Endothelial cell of umbilical vein (primary cell): Measurements from ENCODE around the gene SV2C. TPM values are rescaled to one million over a fixed set of nuclear protein-coding genes. Genes with fewer than 3 reads are reported as not detected.

Experiments used
- BruUV-seq: library from RNA; stranded (reverse); fragments of 400-500 nt; replicated peaks from 2 replicates; lab custom pipeline; 2021; lab: Mats Ljungman, UMichigan
- CTCF ChIA-PET: fragments of 300-600, 350-600 bp; sonication (Branson Sonifier 250); formaldehyde crosslinking; loops from one replicate; lab custom pipeline; 2021; ENCODE audit warnings: antibody characterized with exemption, inconsistent platforms; lab: Charles Lee
- POLR2A ChIA-PET: fragments of 300-600, 350-600 bp; sonication (Branson Sonifier 250); formaldehyde crosslinking; loops from one replicate; lab custom pipeline; 2021; ENCODE audit warnings: antibody characterized with exemption, inconsistent platforms; lab: Charles Lee
- DNase-seq: peaks from one replicate; pipeline ENCODE4 v3.0.0-alpha.2; 2011; ENCODE audit warnings: low read depth, low spot score
- FAIRE-seq: peaks from 2 replicates; lab custom pipeline; 2011; peaks lifted over from hg19 to GRCh38; lab: Jason Lieb, UNC
- H2AFZ ChIP-seq: 2 replicates; pipeline ENCODE4 v1.6.0; 2012; ENCODE audit warnings: low read depth, low read length, control low read depth, inconsistent platforms
- H3K27ac ChIP-seq: 2 replicates; pipeline ENCODE4 v1.5.1; 2011; ENCODE audit warnings: low read depth, mild to moderate bottlenecking, control low read depth, low read length, moderate library complexity; ENCODE audit not compliant: insufficient read depth
- H3K27me3 ChIP-seq, 2 experiments: 2 replicates each; pipeline versions ENCODE4 v1.6.0 to v1.6.1; 2011; ENCODE audit warnings: low read length in 2 of 2, mixed read lengths in 1 of 2; ENCODE audit not compliant: control insufficient read depth in 2 of 2, insufficient read depth in 2 of 2
- H3K36me3 ChIP-seq, 2 experiments: 2 replicates in 1 of 2; 3 replicates in 1 of 2; pipeline ENCODE4 v1.5.1; 2011; ENCODE audit warnings: low read length in 2 of 2, mild to moderate bottlenecking in 1 of 2, moderate library complexity in 1 of 2; ENCODE audit not compliant: control insufficient read depth in 2 of 2, insufficient read depth in 2 of 2; ENCODE audit errors: extremely low read depth in 1 of 2
- H3K4me1 ChIP-seq: 3 replicates; pipeline ENCODE4 v1.5.1; 2011; ENCODE audit warnings: mild to moderate bottlenecking, low read length; ENCODE audit not compliant: control insufficient read depth, insufficient read depth; ENCODE audit errors: extremely low read depth
- H3K4me2 ChIP-seq: 2 replicates; pipeline ENCODE4 v1.6.1; 2011; ENCODE audit warnings: low read length, control low read depth, mixed read lengths; ENCODE audit not compliant: insufficient read depth
- H3K4me3 ChIP-seq, 3 experiments: fragments of 200-600 bp in 1 of 3; sonication (generic), shearing (Covaris generic) in 1 of 3; replicated peaks in 1 of 3; 2 replicates each; pipeline ENCODE4 v1.5.1; 2011 to 2016; ENCODE audit warnings: control low read depth in 3 of 3, low read length in 3 of 3, mild to moderate bottlenecking in 2 of 3, inconsistent platforms in 1 of 3, low read depth in 1 of 3, moderate library complexity in 1 of 3; ENCODE audit not compliant: insufficient read depth in 1 of 3
- H3K79me2 ChIP-seq: 2 replicates; pipeline ENCODE4 v1.6.0; 2012; ENCODE audit warnings: low read length, inconsistent platforms; ENCODE audit not compliant: control insufficient read depth, insufficient read depth
- H3K9ac ChIP-seq: replicated peaks from 2 replicates; pipeline ENCODE3; 2011; ENCODE audit warnings: low read length, control low read depth; ENCODE audit not compliant: insufficient read depth; ENCODE audit errors: extremely low read depth
- H3K9me1 ChIP-seq: replicated peaks from 3 replicates; pipeline ENCODE4 v1.6.0; 2011; ENCODE audit warnings: mild to moderate bottlenecking, low read length; ENCODE audit not compliant: control insufficient read depth, insufficient read depth; ENCODE audit errors: extremely low read depth
- H3K9me3 ChIP-seq: replicated peaks from 2 replicates; pipeline ENCODE4 v1.5.1; 2012; ENCODE audit warnings: low read length, inconsistent platforms; ENCODE audit not compliant: control insufficient read depth, insufficient read depth
- H4K20me1 ChIP-seq: replicated peaks from 2 replicates; pipeline ENCODE3; 2011; ENCODE audit warnings: mild to moderate bottlenecking, low read length; ENCODE audit not compliant: control insufficient read depth, insufficient read depth; ENCODE audit errors: extremely low read depth
- CTCF ChIP-seq, 2 donors: IDR thresholded peaks; 1 replicate in 1 of 2; 2 replicates in 1 of 2; pipeline ENCODE4 v1.5.1; 2011; ENCODE audit warnings: low read length in 2 of 2, mild to moderate bottlenecking in 2 of 2, moderate library complexity in 2 of 2, control low read depth in 1 of 2, inconsistent platforms in 1 of 2, low read depth in 1 of 2; ENCODE audit not compliant: insufficient read depth in 1 of 2; ENCODE audit errors: extremely low read depth in 1 of 2
- EZH2 ChIP-seq: IDR thresholded peaks from 2 replicates; pipeline ENCODE4 v1.6.1; 2012; ENCODE audit warnings: borderline replicate concordance, low read depth, mild to moderate bottlenecking, moderate library complexity, low read length, inconsistent platforms; ENCODE audit not compliant: severe bottlenecking
- FOS ChIP-seq: IDR thresholded peaks from 2 replicates; pipeline ENCODE4 v1.6.1; 2011; ENCODE audit warnings: mild to moderate bottlenecking, low read length, moderate library complexity, borderline replicate concordance; ENCODE audit not compliant: insufficient read depth
- GATA2 ChIP-seq: IDR thresholded peaks from 2 replicates; pipeline ENCODE4 v1.7.0; 2011; ENCODE audit warnings: low read depth, mild to moderate bottlenecking, moderate library complexity, mixed read lengths, low read length; ENCODE audit not compliant: insufficient read length, insufficient read depth
- JUN ChIP-seq: IDR thresholded peaks from 2 replicates; pipeline ENCODE4 v1.6.1; 2011; ENCODE audit warnings: borderline replicate concordance, low read depth; ENCODE audit not compliant: insufficient read length, insufficient read depth
- MAX ChIP-seq: IDR thresholded peaks from 2 replicates; pipeline ENCODE4 v1.6.1; 2011; ENCODE audit not compliant: insufficient read depth, insufficient read length
- MYC ChIP-seq: IDR thresholded peaks from one replicate; pipeline ENCODE4 v1.6.1; 2011; ENCODE audit warnings: mild to moderate bottlenecking, low read depth, low read length
- POLR2A ChIP-seq: IDR thresholded peaks from 2 replicates; pipeline ENCODE4 v1.6.1; 2012; ENCODE audit warnings: low read depth, mild to moderate bottlenecking, control low read depth, low read length
- POLR2AphosphoS5 ChIP-seq: IDR thresholded peaks from 2 replicates; pipeline ENCODE4 v1.6.1; 2012; ENCODE audit warnings: low read depth, mild to moderate bottlenecking, control low read depth, low read length, moderate library complexity; ENCODE audit not compliant: insufficient read depth
- dilution Hi-C: fragments of 300-500 bp; cut with MboI; formaldehyde crosslinking; loops from one replicate; pipeline ENCODE4 v1.15.0; 2019; ENCODE audit warnings: low sequenced_read_pairs; ENCODE audit not compliant: extremely low pct_ligation_motif_present
- intact Hi-C: fragments of 100-400 bp; cut with micrococcal nuclease; formaldehyde crosslinking; loops from one replicate; pipeline ENCODE4 v1.10.0; 2022
- polyA plus RNA-seq, 4 experiments: library from polyadenylated mRNA; depleted of rRNA in 3 of 4; stranded (reverse) in 3 of 4; unstranded in 1 of 4; fragments of >200 nt; gene quantifications; 2 replicates each; pipeline versions ENCODE4 v1.2.1 to v1.2.3, GENCODE V29; 2011 to 2012; ENCODE audit warnings: missing spikeins in 1 of 4
- total RNA-seq: library from RNA; stranded (reverse); gene quantifications from 2 replicates; pipeline ENCODE4 v1.2.3, GENCODE V29; 2021

Gene SV2C
- total and polyA plus RNA-seq, 2 donors (not counting 3 experiments of a cell fraction or from before 2014, with no cell fraction given) = not detected

- intact Hi-C loops (no loop called here), dilution Hi-C loops (no loop called here)
- FAIRE-seq = no peak
- no peaks in the 10 kb centered on the region for H3K79me2 ChIP-seq
- H3K36me3 ChIP-seq = no peaks in the 10 kb centered on the region
- CTCF ChIA-PET = interaction anchor here (1.5 to 1.6 kb wide), 2 partner anchors 30 to 630 kb away, joined by 4 read pairs; no protein-coding TSS in a partner anchor
- H3K9me3 ChIP-seq = no peaks in the 10 kb centered on the region
- H3K9me1 ChIP-seq = no peaks in the 10 kb centered on the region
- H3K27me3 ChIP-seq = peaks cover 0 to 2% of the 10 kb centered on the region in 2 experiments
- no peaks in the 10 kb centered on the region for H4K20me1 ChIP-seq
- H3K4me3 ChIP-seq = no peak overlapping the region
- H3K27ac ChIP-seq = no peak overlapping the region
- H3K9ac ChIP-seq = no peak overlapping the region
- H3K4me1 ChIP-seq = no peaks in the 10 kb centered on the region
- TF ChIP-seq POLR2AphosphoS5 = no peak
- no peak for TF ChIP-seq CTCF (IDR thresholded peaks at IDR 0.05; ENCODE audit: extremely low read depth in 1 of 2, insufficient read depth in 1 of 2, low read depth in 1 of 2, low read length in 2 of 2)
- TF ChIP-seq GATA2 = no peak
- no peak for TF ChIP-seq EZH2
- no peak for TF ChIP-seq FOS
- no peak for TF ChIP-seq POLR2A
- TF ChIP-seq MAX = no peak
- no peak for TF ChIP-seq JUN
- TF ChIP-seq MYC = no peak
- no TSS peak for BruUV-seq
- POLR2A ChIA-PET = no interaction called here
- no peak for DNase-seq
- no peak overlapping the region for H3K4me2 ChIP-seq
- H2AFZ ChIP-seq = no peak overlapping the region
Observed at GRCh38 chr5:76144513-76145274, 61.5 kb downstream of the SV2C start.
